Caco-2 (cell line): Measurements from ENCODE around the gene CAPN15. TPM values are rescaled to one million over a fixed set of nuclear protein-coding genes. Genes with fewer than 3 reads are reported as not detected.
A peak's percentile ranks its signal among the peaks of the same experiment; 100 is the strongest.

Experiments used
- BruUV-seq: library from RNA; stranded (reverse); fragments of 400-500 nt; replicated peaks from 2 replicates; lab custom pipeline; 2021; lab: Mats Ljungman, UMichigan
- CTCF ChIA-PET: fragments of 300-600 bp; sonication (Branson Sonifier 250); formaldehyde crosslinking; loops from one replicate; lab custom pipeline; 2022; ENCODE audit warnings: antibody characterized with exemption; lab: Charles Lee
- POLR2A ChIA-PET: fragments of 300-600 bp; sonication (Branson Sonifier 250); formaldehyde crosslinking; loops from one replicate; lab custom pipeline; 2022; ENCODE audit warnings: antibody characterized with exemption; lab: Charles Lee
- DNase-seq, 2 experiments: peaks; one replicate each; pipeline versions ENCODE4 v3.0.0 to v3.0.0-alpha.2; 2020 to 2022
- H3K27me3 ChIP-seq: replicated peaks from 2 replicates; pipeline ENCODE4 v1.6.0; 2011; ENCODE audit warnings: low read length; ENCODE audit not compliant: control insufficient read depth, insufficient read depth
- H3K36me3 ChIP-seq: 2 replicates; pipeline ENCODE4 v1.5.1; 2011; ENCODE audit warnings: low read length; ENCODE audit not compliant: control insufficient read depth, insufficient read depth
- H3K4me1 ChIP-seq: fragments of 250-450 bp; sonication (Bioruptor Pico); 2 replicates; pipeline ENCODE4 v1.5.1; 2020; ENCODE audit warnings: mild to moderate bottlenecking
- H3K4me3 ChIP-seq: 2 replicates; pipeline ENCODE4 v1.5.1; 2011; ENCODE audit warnings: low read depth, mild to moderate bottlenecking, control low read depth, low read length
- H3K9me3 ChIP-seq: fragments of 250-450 bp; sonication (Bioruptor Pico); 2 replicates; pipeline ENCODE4 v1.5.1; 2020; ENCODE audit warnings: mild to moderate bottlenecking, moderate library complexity
- H3K27ac Mint-ChIP-seq: one replicate; pipeline ENCODE4 v1.8.0; 2022; ENCODE audit warnings: mixed read lengths; ENCODE audit not compliant: unreplicated experiment
- H3K27me3 Mint-ChIP-seq: one replicate; pipeline ENCODE4 v1.8.0; 2022; ENCODE audit warnings: mixed read lengths; ENCODE audit not compliant: insufficient read depth, unreplicated experiment
- H3K36me3 Mint-ChIP-seq: one replicate; pipeline ENCODE4 v1.8.0; 2022; ENCODE audit warnings: mild to moderate bottlenecking, mixed read lengths; ENCODE audit not compliant: insufficient read depth, unreplicated experiment
- H3K4me1 Mint-ChIP-seq: one replicate; pipeline ENCODE4 v1.8.0; 2022; ENCODE audit warnings: low read depth, mixed read lengths; ENCODE audit not compliant: unreplicated experiment
- H3K4me3 Mint-ChIP-seq: one replicate; pipeline ENCODE4 v1.8.0; 2022; ENCODE audit warnings: mild to moderate bottlenecking, moderate library complexity, mixed read lengths; ENCODE audit not compliant: unreplicated experiment
- H3K9me3 Mint-ChIP-seq: one replicate; pipeline ENCODE4 v1.8.0; 2022; ENCODE audit warnings: mixed read lengths; ENCODE audit not compliant: unreplicated experiment
- intact Hi-C: fragments of 100-400 bp; cut with micrococcal nuclease; formaldehyde crosslinking; loops from one replicate; pipeline ENCODE4 v1.10.0; 2022; ENCODE audit not compliant: unreplicated experiment
- total RNA-seq: library from RNA; stranded (reverse); gene quantifications from 2 replicates; pipeline ENCODE4 v1.2.3, GENCODE V29; 2022
- TF ChIP-seq, protein P1 (sequence below), 2 experiments: fragments of 200-600 bp in 1 of 2; IDR thresholded peaks; 1 replicate in 1 of 2; 2 replicates in 1 of 2; pipeline versions ENCODE4 v1.5.1 to v1.8.0; 2011 to 2022; ENCODE audit warnings: antibody characterized with exemption in 1 of 2, control low read depth in 1 of 2, inconsistent platforms in 1 of 2, low read depth in 1 of 2, low read length in 1 of 2, mild to moderate bottlenecking in 1 of 2, moderate library complexity in 1 of 2; ENCODE audit not compliant: insufficient read depth in 1 of 2, severe bottlenecking in 1 of 2, unreplicated experiment in 1 of 2

CAPN15 gene
- total RNA-seq, 1 experiment from 2014 or later: 85.3 TPM

DNA sequence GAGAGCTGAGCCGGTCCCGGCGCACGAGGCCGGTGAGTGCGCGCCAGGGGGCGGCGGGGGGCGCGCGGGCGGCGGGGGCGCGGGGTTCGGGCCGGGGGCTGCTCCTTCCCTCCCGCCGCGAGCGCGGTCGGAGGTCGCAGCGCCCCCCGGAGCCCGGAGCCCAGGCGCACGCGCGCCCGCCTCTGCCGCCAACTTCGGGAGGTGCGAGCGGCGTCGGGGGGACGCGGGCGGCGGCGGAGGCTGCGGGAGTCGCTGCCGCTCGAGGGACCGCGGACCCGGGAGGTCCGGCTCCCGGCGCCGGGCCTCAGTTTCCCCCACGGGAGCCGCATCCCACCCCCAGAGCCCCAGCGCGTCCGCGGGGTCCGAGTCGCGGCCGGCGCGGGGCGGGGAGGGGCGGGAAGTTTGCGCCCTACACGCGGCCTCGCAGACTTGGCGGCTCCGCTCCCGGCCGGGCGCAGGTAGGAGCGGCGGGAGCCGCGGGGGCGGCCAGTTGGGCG lies 32.7 kb downstream of the CAPN15 start, which contains the start of gene PRR35:
PRR35 (plus strand) TSS at position 191 of the 497 bp plus-strand sequence. CDS start 2,901 bp downstream, outside the sequence.
- intact Hi-C loops: no loop called here
- Mint-ChIP-seq H3K36me3 (no peaks in the 10 kb centered on the region), H3K4me1 (no peaks in the 10 kb centered on the region), H3K27me3 (no peaks in the 10 kb centered on the region), H3K9me3 (no peaks in the 10 kb centered on the region), H3K4me3 (no peak within 1 kb of the TSS), H3K27ac (no peak within 1 kb of the TSS)
- BruUV-seq: no TSS peak
- Histone ChIP-seq H3K4me1 (no peaks in the 10 kb centered on the region), H3K4me3 (peak within 1 kb of the TSS; percentile 21), H3K9me3 (no peaks in the 10 kb centered on the region), H3K27me3 (no peaks in the 10 kb centered on the region), H3K36me3 (no peaks in the 10 kb centered on the region)
- CTCF ChIA-PET: no interaction called here
- DNase-seq: no peak
- POLR2A ChIA-PET: no interaction called here
- TF ChIP-seq, protein P1, sequence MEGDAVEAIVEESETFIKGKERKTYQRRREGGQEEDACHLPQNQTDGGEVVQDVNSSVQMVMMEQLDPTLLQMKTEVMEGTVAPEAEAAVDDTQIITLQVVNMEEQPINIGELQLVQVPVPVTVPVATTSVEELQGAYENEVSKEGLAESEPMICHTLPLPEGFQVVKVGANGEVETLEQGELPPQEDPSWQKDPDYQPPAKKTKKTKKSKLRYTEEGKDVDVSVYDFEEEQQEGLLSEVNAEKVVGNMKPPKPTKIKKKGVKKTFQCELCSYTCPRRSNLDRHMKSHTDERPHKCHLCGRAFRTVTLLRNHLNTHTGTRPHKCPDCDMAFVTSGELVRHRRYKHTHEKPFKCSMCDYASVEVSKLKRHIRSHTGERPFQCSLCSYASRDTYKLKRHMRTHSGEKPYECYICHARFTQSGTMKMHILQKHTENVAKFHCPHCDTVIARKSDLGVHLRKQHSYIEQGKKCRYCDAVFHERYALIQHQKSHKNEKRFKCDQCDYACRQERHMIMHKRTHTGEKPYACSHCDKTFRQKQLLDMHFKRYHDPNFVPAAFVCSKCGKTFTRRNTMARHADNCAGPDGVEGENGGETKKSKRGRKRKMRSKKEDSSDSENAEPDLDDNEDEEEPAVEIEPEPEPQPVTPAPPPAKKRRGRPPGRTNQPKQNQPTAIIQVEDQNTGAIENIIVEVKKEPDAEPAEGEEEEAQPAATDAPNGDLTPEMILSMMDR (IDR thresholded peaks at IDR 0.05; ENCODE audit: insufficient read depth in 1 of 2, low read depth in 1 of 2, low read length in 1 of 2, severe bottlenecking in 1 of 2, unreplicated experiment in 1 of 2): no peak

DNA sequence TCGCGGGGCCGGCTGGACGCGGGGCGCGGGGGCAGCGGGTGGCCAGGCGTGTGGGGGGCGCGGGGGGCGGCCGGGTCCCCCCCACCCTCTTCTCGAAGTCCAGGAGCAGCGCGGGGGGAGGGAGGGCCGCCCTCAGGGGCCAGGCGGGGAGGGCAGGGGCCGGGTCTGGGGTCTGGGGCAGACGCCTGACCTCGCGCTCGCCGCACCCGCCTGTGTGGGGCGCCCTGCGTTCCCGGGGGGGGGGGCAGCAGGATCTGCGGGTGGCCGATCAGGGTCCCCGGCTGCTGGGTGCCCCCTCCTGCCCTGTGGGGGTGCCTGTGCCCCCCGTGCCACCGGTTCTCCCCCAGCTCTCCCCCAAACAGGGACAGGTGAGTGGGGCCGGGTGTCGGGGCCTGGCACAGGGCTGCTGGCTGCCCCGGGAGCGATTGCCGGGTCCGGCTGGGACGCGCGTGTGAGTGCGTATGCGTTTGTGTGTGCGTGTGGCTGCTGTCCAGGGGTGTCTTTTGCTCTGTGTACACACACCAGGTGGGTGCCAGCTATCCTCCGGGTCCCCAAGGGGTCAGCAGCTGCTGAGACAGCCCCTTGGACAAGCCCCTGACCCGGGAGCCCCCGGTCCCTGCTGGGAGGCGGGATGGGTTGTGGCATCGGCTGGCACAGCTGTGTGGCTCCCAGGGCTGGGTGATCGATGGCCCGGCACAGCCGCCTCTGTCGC lies 33.3 kb downstream of the CAPN15 start:
- H3K27ac Mint-ChIP-seq: no peak overlapping the region
- H3K9me3 Mint-ChIP-seq: no peaks in the 10 kb centered on the region
- BruUV-seq: no TSS peak
- intact Hi-C loops: no loop called here
- H3K4me1 ChIP-seq: no peaks in the 10 kb centered on the region
- no peaks in the 10 kb centered on the region for H3K36me3 ChIP-seq
- CTCF ChIA-PET: no interaction called here
- H3K4me3 ChIP-seq: no peak overlapping the region; the same call in 1 of the 2 replicates
- TF ChIP-seq, protein P1 (IDR thresholded peaks at IDR 0.05; ENCODE audit: insufficient read depth in 1 of 2, low read depth in 1 of 2, low read length in 1 of 2, severe bottlenecking in 1 of 2, unreplicated experiment in 1 of 2): no peak
- H3K4me3 Mint-ChIP-seq: no peak overlapping the region
- H3K4me1 Mint-ChIP-seq: no peaks in the 10 kb centered on the region
- no peaks in the 10 kb centered on the region for H3K27me3 ChIP-seq
- no peaks in the 10 kb centered on the region for H3K27me3 Mint-ChIP-seq
- no peak for DNase-seq
- POLR2A ChIA-PET: no interaction called here
- H3K9me3 ChIP-seq: no peaks in the 10 kb centered on the region
- H3K36me3 Mint-ChIP-seq: no peaks in the 10 kb centered on the region

- Histone ChIP-seq H3K4me1 (no peaks in the 10 kb centered on the region), H3K4me3 (no peak overlapping the region), H3K9me3 (no peaks in the 10 kb centered on the region), H3K27me3 (no peaks in the 10 kb centered on the region), H3K36me3 (no peaks in the 10 kb centered on the region)
- ChIA-PET CTCF (no interaction called here), POLR2A (no interaction called here)
- no peaks in the 10 kb centered on the region for H3K9me3 Mint-ChIP-seq
- no TSS peak for BruUV-seq
- H3K27ac Mint-ChIP-seq: no peak overlapping the region
- TF ChIP-seq, protein P1 (IDR thresholded peaks at IDR 0.05; ENCODE audit: insufficient read depth in 1 of 2, low read depth in 1 of 2, low read length in 1 of 2, severe bottlenecking in 1 of 2, unreplicated experiment in 1 of 2): no peak
- no peak for DNase-seq
- H3K36me3 Mint-ChIP-seq: peaks cover 1% of the 10 kb centered on the region
- intact Hi-C loops: no loop called here
- H3K4me1 Mint-ChIP-seq: no peaks in the 10 kb centered on the region
- no peaks in the 10 kb centered on the region for H3K27me3 Mint-ChIP-seq
- no peak overlapping the region for H3K4me3 Mint-ChIP-seq
Measured at GRCh38 chr16:561413-561794, 33.9 kb downstream of the CAPN15 start.
